H9 (cell line): ENCODE data around the gene PKIB. TPM values are rescaled to one million over a fixed set of nuclear protein-coding genes. Genes with fewer than 3 reads are reported as not detected.

ENCODE experiments used
- DNase-seq: peaks from one replicate; pipeline ENCODE4 v3.0.0-alpha.2; 2017
- H2AFZ ChIP-seq: one replicate; pipeline ENCODE4 v1.6.1; 2013; ENCODE audit warnings: mild to moderate bottlenecking, low read length, control low read depth, moderate library complexity
- H2AK5ac ChIP-seq: 2 replicates; pipeline ENCODE4 v1.6.1; 2013; ENCODE audit warnings: low read length, control low read depth, mixed read lengths; ENCODE audit not compliant: insufficient read length
- H2BK120ac ChIP-seq: one replicate; pipeline ENCODE4 v1.6.1; 2013; ENCODE audit warnings: low read depth, mild to moderate bottlenecking, low read length, control low read depth, inconsistent platforms; ENCODE audit not compliant: poor library complexity, severe bottlenecking
- H2BK12ac ChIP-seq: 2 replicates; pipeline ENCODE4 v1.6.1; 2013; ENCODE audit warnings: low read length, control low read depth, mixed read lengths, low read depth; ENCODE audit not compliant: insufficient read length
- H2BK15ac ChIP-seq: 2 replicates; pipeline ENCODE4 v1.6.1; 2013; ENCODE audit warnings: low read depth, low read length, control low read depth
- H2BK20ac ChIP-seq: one replicate; pipeline ENCODE4 v1.6.1; 2013; ENCODE audit warnings: low read depth, mild to moderate bottlenecking, low read length, control low read depth, inconsistent platforms; ENCODE audit not compliant: poor library complexity, severe bottlenecking
- H2BK5ac ChIP-seq: 2 replicates; pipeline ENCODE4 v1.6.1; 2013; ENCODE audit warnings: low read length, control low read depth, mixed read lengths; ENCODE audit not compliant: insufficient read length
- H3K14ac ChIP-seq: 2 replicates; pipeline ENCODE4 v1.6.1; 2013; ENCODE audit warnings: low read length, control low read depth; ENCODE audit not compliant: insufficient read depth
- H3K18ac ChIP-seq: 2 replicates; pipeline ENCODE4 v1.6.1; 2013; ENCODE audit warnings: low read depth, mild to moderate bottlenecking, mixed read lengths, low read length, control low read depth; ENCODE audit not compliant: insufficient read length
- H3K23ac ChIP-seq: 2 replicates; pipeline ENCODE4 v1.6.1; 2013; ENCODE audit warnings: low read length, control low read depth, mixed read lengths, low read depth; ENCODE audit not compliant: insufficient read length
- H3K23me2 ChIP-seq: 2 replicates; pipeline ENCODE4 v1.6.1; 2013; ENCODE audit warnings: low read depth, mild to moderate bottlenecking, mixed read lengths, low read length, control low read depth; ENCODE audit not compliant: insufficient read length, poor library complexity, severe bottlenecking
- H3K27ac ChIP-seq: 2 replicates; pipeline ENCODE4 v1.5.1; 2013; ENCODE audit warnings: low read length, control low read depth, mixed read lengths, low read depth; ENCODE audit not compliant: insufficient read length
- H3K27me3 ChIP-seq: 2 replicates; pipeline ENCODE4 v1.6.1; 2013; ENCODE audit warnings: low read length, control low read depth, inconsistent platforms; ENCODE audit not compliant: insufficient read depth
- H3K4ac ChIP-seq: 2 replicates; pipeline ENCODE4 v1.6.1; 2013; ENCODE audit warnings: low read depth, mild to moderate bottlenecking, control low read depth, inconsistent platforms, low read length, moderate library complexity
- H3K4me1 ChIP-seq: 2 replicates; pipeline ENCODE4 v1.6.1; 2013; ENCODE audit warnings: low read length, control low read depth, inconsistent platforms; ENCODE audit not compliant: insufficient read depth
- H3K4me2 ChIP-seq: 2 replicates; pipeline ENCODE4 v1.6.1; 2013; ENCODE audit warnings: low read length, control low read depth, mixed read lengths; ENCODE audit not compliant: insufficient read length, insufficient read depth
- H3K56ac ChIP-seq: 2 replicates; pipeline ENCODE4 v1.6.1; 2013; ENCODE audit warnings: low read depth, mild to moderate bottlenecking, mixed read lengths, low read length, control low read depth; ENCODE audit not compliant: insufficient read length
- H3K79me1 ChIP-seq: 2 replicates; pipeline ENCODE4 v1.6.1; 2013; ENCODE audit warnings: low read depth, mild to moderate bottlenecking, moderate library complexity, low read length, control low read depth, inconsistent platforms; ENCODE audit not compliant: insufficient read depth, poor library complexity, severe bottlenecking
- H3K79me2 ChIP-seq: 2 replicates; pipeline ENCODE4 v1.6.1; 2013; ENCODE audit warnings: low read length, control low read depth, inconsistent platforms; ENCODE audit not compliant: insufficient read depth
- H3K9ac ChIP-seq: 2 replicates; pipeline ENCODE4 v1.6.1; 2013; ENCODE audit warnings: low read length, control low read depth, mixed read lengths; ENCODE audit not compliant: insufficient read length; ENCODE audit errors: extremely low read depth
- H3K9me3 ChIP-seq: one replicate; pipeline ENCODE4 v1.6.1; 2013; ENCODE audit warnings: low read depth, low read length, inconsistent platforms; ENCODE audit not compliant: control insufficient read depth
- H3T11ph ChIP-seq: one replicate; pipeline ENCODE4 v1.6.1; 2013; ENCODE audit warnings: mild to moderate bottlenecking, low read length, control low read depth, inconsistent platforms
- H4K20me1 ChIP-seq: one replicate; pipeline ENCODE4 v1.6.1; 2013; ENCODE audit not compliant: control insufficient read depth, insufficient read length, insufficient read depth
- H4K5ac ChIP-seq: 2 replicates; pipeline ENCODE4 v1.6.1; 2013; ENCODE audit warnings: low read depth, mild to moderate bottlenecking, mixed read lengths, low read length, control low read depth; ENCODE audit not compliant: insufficient read length
- H4K8ac ChIP-seq: replicated peaks from 2 replicates; pipeline ENCODE4 v1.6.1; 2013; ENCODE audit warnings: low read length, control low read depth, mixed read lengths, low read depth; ENCODE audit not compliant: insufficient read length
- H4K91ac ChIP-seq: 2 replicates; pipeline ENCODE4 v1.6.1; 2013; ENCODE audit warnings: low read depth, mild to moderate bottlenecking, moderate library complexity, mixed read lengths, low read length, control low read depth; ENCODE audit not compliant: insufficient read length
- H3K27ac Mint-ChIP-seq, 3 experiments: 2 replicates in 2 of 3; 3 replicates in 1 of 3; pipeline ENCODE4 v1.8.0; 2020 to 2021; ENCODE audit warnings: mixed read lengths in 3 of 3, mild to moderate bottlenecking in 1 of 3, moderate library complexity in 1 of 3
- H3K27me3 Mint-ChIP-seq: 2 replicates; pipeline ENCODE4 v1.8.0; 2021; ENCODE audit warnings: low read depth, mild to moderate bottlenecking, moderate library complexity, mixed read lengths
- H3K36me3 Mint-ChIP-seq, 3 experiments: 2 replicates in 2 of 3; 3 replicates in 1 of 3; pipeline ENCODE4 v1.8.0; 2020 to 2021; ENCODE audit warnings: low read depth in 3 of 3, mixed read lengths in 3 of 3; ENCODE audit not compliant: insufficient read depth in 1 of 3
- H3K4me1 Mint-ChIP-seq, 2 experiments: 2 replicates each; pipeline ENCODE4 v1.8.0; 2020; ENCODE audit warnings: mixed read lengths in 2 of 2
- H3K4me3 Mint-ChIP-seq, 2 experiments: 2 replicates in 1 of 2; 3 replicates in 1 of 2; pipeline ENCODE4 v1.8.0; 2020 to 2021; ENCODE audit warnings: mild to moderate bottlenecking in 2 of 2, mixed read lengths in 2 of 2, moderate library complexity in 1 of 2
- H3K9me3 Mint-ChIP-seq, 2 experiments: 2 replicates in 1 of 2; 3 replicates in 1 of 2; pipeline ENCODE4 v1.8.0; 2020; ENCODE audit warnings: mild to moderate bottlenecking in 2 of 2, mixed read lengths in 2 of 2, moderate library complexity in 1 of 2
- WGBS: extraction: QIAGEN DNeasy Blood & Tissue Kit; methylation state at CpG from one replicate; pipeline ENCODE4 v1.1.7; 2013; ENCODE audit warnings: missing lambda C conversion rate, low lambda C conversion rate, mixed read lengths; ENCODE audit not compliant: insufficient read length; ENCODE audit errors: extremely low coverage; 5-methylcytosine and 5-hydroxymethylcytosine counted together
- total RNA-seq: library from RNA; stranded (reverse); gene quantifications from 2 replicates; pipeline ENCODE4 v1.2.1, GENCODE V29; 2021
- TF ChIP-seq, protein P1 (sequence below): fragments of 200-600 bp; sonication (generic); conservative IDR thresholded peaks from 3 replicates; pipeline ENCODE4 v1.8.0; 2021; ENCODE audit warnings: antibody characterized with exemption, mild to moderate bottlenecking

Gene PKIB
- total RNA-seq, 1 experiment from 2014 or later: 46.5 TPM

DNA sequence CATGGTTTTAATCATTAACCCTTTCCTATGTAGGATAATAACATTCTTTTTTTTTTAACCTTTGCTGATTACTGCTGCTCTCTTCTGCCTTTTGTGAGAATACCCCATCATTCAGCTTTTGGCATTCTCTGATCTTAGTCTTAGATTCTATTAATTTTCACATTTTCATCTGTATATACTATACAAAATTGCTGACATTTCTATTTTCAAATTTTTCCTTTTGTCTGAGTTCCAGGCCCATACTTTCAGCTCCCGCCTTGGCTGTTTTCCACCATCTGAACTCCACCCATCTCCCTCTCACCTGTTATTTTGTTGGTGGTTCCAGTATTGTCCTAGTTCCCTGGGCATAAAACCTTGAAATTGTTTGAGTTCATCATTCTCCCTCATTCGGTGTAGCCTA, 59.2 kb downstream of the PKIB start:
- Mint-ChIP-seq H3K27me3 (no peaks in the 10 kb centered on the region), H3K4me3 (no peak overlapping the region), H3K4me1 (no peaks in the 10 kb centered on the region), H3K36me3 (peaks cover 0 to 8% (median 0%) of the 10 kb centered on the region in 3 experiments; a peak in 2 of 7 replicates), H3K27ac (no peak overlapping the region), H3K9me3 (no peaks in the 10 kb centered on the region; a peak in 1 of 5 replicates)
- DNase-seq: no peak
- H3K27ac ChIP-seq: no peak overlapping the region
- H3K4ac ChIP-seq: no peak overlapping the region
- no peak overlapping the region for H3K14ac ChIP-seq
- TF ChIP-seq, protein P1, sequence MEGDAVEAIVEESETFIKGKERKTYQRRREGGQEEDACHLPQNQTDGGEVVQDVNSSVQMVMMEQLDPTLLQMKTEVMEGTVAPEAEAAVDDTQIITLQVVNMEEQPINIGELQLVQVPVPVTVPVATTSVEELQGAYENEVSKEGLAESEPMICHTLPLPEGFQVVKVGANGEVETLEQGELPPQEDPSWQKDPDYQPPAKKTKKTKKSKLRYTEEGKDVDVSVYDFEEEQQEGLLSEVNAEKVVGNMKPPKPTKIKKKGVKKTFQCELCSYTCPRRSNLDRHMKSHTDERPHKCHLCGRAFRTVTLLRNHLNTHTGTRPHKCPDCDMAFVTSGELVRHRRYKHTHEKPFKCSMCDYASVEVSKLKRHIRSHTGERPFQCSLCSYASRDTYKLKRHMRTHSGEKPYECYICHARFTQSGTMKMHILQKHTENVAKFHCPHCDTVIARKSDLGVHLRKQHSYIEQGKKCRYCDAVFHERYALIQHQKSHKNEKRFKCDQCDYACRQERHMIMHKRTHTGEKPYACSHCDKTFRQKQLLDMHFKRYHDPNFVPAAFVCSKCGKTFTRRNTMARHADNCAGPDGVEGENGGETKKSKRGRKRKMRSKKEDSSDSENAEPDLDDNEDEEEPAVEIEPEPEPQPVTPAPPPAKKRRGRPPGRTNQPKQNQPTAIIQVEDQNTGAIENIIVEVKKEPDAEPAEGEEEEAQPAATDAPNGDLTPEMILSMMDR: no peak
- H3K9ac ChIP-seq: no peak overlapping the region
- H2AK5ac ChIP-seq: no peak overlapping the region
- H4K91ac ChIP-seq: no peak overlapping the region
- H3K4me2 ChIP-seq: no peak overlapping the region
- no peaks in the 10 kb centered on the region for H3K9me3 ChIP-seq
- no peaks in the 10 kb centered on the region; the same call in 1 of the 2 replicates for H3K79me2 ChIP-seq
- H3T11ph ChIP-seq: no peak overlapping the region
- H2BK5ac ChIP-seq: no peak overlapping the region
- H3K79me1 ChIP-seq: no peaks in the 10 kb centered on the region
- no peak overlapping the region for H2BK12ac ChIP-seq
- H4K8ac ChIP-seq: no peak overlapping the region
- no peaks in the 10 kb centered on the region for H3K4me1 ChIP-seq
- no CpG with 5 or more reads among the region's 2 CpGs for WGBS
- H3K23ac ChIP-seq: no peak overlapping the region
- no peaks in the 10 kb centered on the region for H4K20me1 ChIP-seq
- no peaks in the 10 kb centered on the region for H3K27me3 ChIP-seq
- no peak overlapping the region for H2BK120ac ChIP-seq
- no peak overlapping the region for H2BK20ac ChIP-seq
- no peak overlapping the region for H3K18ac ChIP-seq
- no peaks in the 10 kb centered on the region for H3K23me2 ChIP-seq
- H2BK15ac ChIP-seq: no peak overlapping the region
- no peak overlapping the region for H2AFZ ChIP-seq
- H3K56ac ChIP-seq: no peak overlapping the region
- no peak overlapping the region for H4K5ac ChIP-seq
